H1 (cell line): ENCODE data around the gene MRPL43. TPM values are rescaled to one million over a fixed set of nuclear protein-coding genes. Genes with fewer than 3 reads are reported as not detected.
A peak's percentile ranks its signal among the peaks of the same experiment; 100 is the strongest.

Experiments
- BCL11A ChIP-seq, 2 experiments: IDR thresholded peaks; one replicate each; pipeline ENCODE4 v1.6.1; 2011; ENCODE audit warnings: low read depth in 2 of 2, low read length in 2 of 2, mild to moderate bottlenecking in 2 of 2
- CBX5 ChIP-seq: fragments of 300-800, 300-1000 bp; sonication (generic); IDR thresholded peaks from 2 replicates; pipeline ENCODE4 v1.7.1; 2016; ENCODE audit warnings: antibody characterized with exemption, low read length, low read depth
- CEBPB ChIP-seq: IDR thresholded peaks from 2 replicates; pipeline ENCODE4 v1.6.1; 2012; ENCODE audit warnings: low read depth, low read length
- CREB1 ChIP-seq: IDR thresholded peaks from 2 replicates; pipeline ENCODE4 v1.6.1; 2012; ENCODE audit warnings: inconsistent platforms
- CTBP2 ChIP-seq: IDR thresholded peaks from 2 replicates; pipeline ENCODE4 v1.7.0; 2011; ENCODE audit warnings: borderline replicate concordance, mild to moderate bottlenecking, moderate library complexity, mixed read lengths, low read length; ENCODE audit not compliant: insufficient read depth, insufficient read length
- CTCF ChIP-seq, 3 experiments: IDR thresholded peaks; 1 replicate in 2 of 3; 2 replicates in 1 of 3; pipeline versions ENCODE4 v1.5.1 to v1.6.1; 2011; ENCODE audit warnings: low read length in 3 of 3, mild to moderate bottlenecking in 3 of 3, inconsistent platforms in 2 of 3, low read depth in 1 of 3, moderate library complexity in 1 of 3; ENCODE audit not compliant: insufficient read depth in 1 of 3; ENCODE audit errors: control extremely low read depth in 1 of 3
- E2F6 ChIP-seq: IDR thresholded peaks from 2 replicates; pipeline ENCODE4 v1.6.1; 2012; ENCODE audit warnings: inconsistent platforms
- FOSL1 ChIP-seq: IDR thresholded peaks from 2 replicates; pipeline ENCODE4 v1.6.1; 2011; ENCODE audit warnings: mild to moderate bottlenecking, low read depth, low read length, moderate library complexity; ENCODE audit not compliant: insufficient read depth
- HDAC2 ChIP-seq, 2 experiments: fragments of 300-600 bp in 1 of 2; sonication (generic) in 1 of 2; IDR thresholded peaks; 2 replicates each; pipeline ENCODE4 v1.6.1; 2011 to 2012; ENCODE audit warnings: low read depth in 2 of 2, low read length in 2 of 2, mild to moderate bottlenecking in 2 of 2, moderate library complexity in 2 of 2, borderline replicate concordance in 1 of 2, inconsistent platforms in 1 of 2
- KDM4A ChIP-seq: IDR thresholded peaks from one replicate; pipeline ENCODE4 v1.7.1; 2012; ENCODE audit warnings: low read depth, mild to moderate bottlenecking, moderate library complexity, low read length, inconsistent platforms; ENCODE audit not compliant: severe bottlenecking
- MAX ChIP-seq: IDR thresholded peaks from 2 replicates; pipeline ENCODE4 v1.6.1; 2012; ENCODE audit warnings: inconsistent platforms
- POLR2AphosphoS5 ChIP-seq: IDR thresholded peaks from 2 replicates; pipeline ENCODE4 v1.6.1; 2011; ENCODE audit warnings: low read depth, low read length
- RNF2 ChIP-seq: fragments of 200-900, 300-1000 bp; sonication (generic); IDR thresholded peaks from 2 replicates; pipeline ENCODE4 v1.7.1; 2016; ENCODE audit warnings: borderline replicate concordance, low read depth, mild to moderate bottlenecking, antibody characterized with exemption, low read length; ENCODE audit not compliant: poor library complexity, severe bottlenecking; ENCODE audit errors: missing control alignments
- RXRA ChIP-seq: IDR thresholded peaks from 2 replicates; pipeline ENCODE4 v1.6.1; 2011; ENCODE audit warnings: low read depth, mild to moderate bottlenecking, low read length, moderate library complexity; ENCODE audit not compliant: insufficient read depth
- SIN3A ChIP-seq, 2 experiments: IDR thresholded peaks in 1 of 2; conservative IDR thresholded peaks in 1 of 2; 2 replicates each; pipeline ENCODE4 v1.6.1; 2011 to 2012; ENCODE audit warnings: low read length in 2 of 2, improper control_type of control experiment in 1 of 2, low read depth in 1 of 2, mild to moderate bottlenecking in 1 of 2
- SUZ12 ChIP-seq: fragments of 200-600 bp; sonication (generic); IDR thresholded peaks from 2 replicates; pipeline ENCODE4 v1.6.1; 2012; ENCODE audit warnings: mild to moderate bottlenecking, inconsistent platforms, low read length, moderate library complexity, mixed read lengths
- TAF1 ChIP-seq: IDR thresholded peaks from 2 replicates; pipeline ENCODE4 v1.6.1; 2011; ENCODE audit warnings: mild to moderate bottlenecking, low read depth, low read length
- TBP ChIP-seq: IDR thresholded peaks from 2 replicates; pipeline ENCODE4 v1.6.1; 2011; ENCODE audit warnings: low read depth, low read length, improper control_type of control experiment
- polyA plus RNA-seq, 7 experiments: library from polyadenylated mRNA; depleted of rRNA in 3 of 7; stranded (reverse) in 5 of 7; unstranded in 2 of 7; fragments of >200 nt in 5 of 7; fragments of 200-250 nt in 2 of 7; gene quantifications; 1 replicate in 5 of 7; 2 replicates in 1 of 7; 4 replicates in 1 of 7; pipeline versions ENCODE4 v1.2.1 to v1.2.3, GENCODE V29; 2011 to 2013; ENCODE audit warnings: missing spikeins in 2 of 7, mixed read lengths in 2 of 7
- total RNA-seq: library from RNA; stranded (reverse); fragmentation: NEBNext Ultra II Directional; extraction: Animal tissue kit (Norgen Biotek cat#: 25700); gene quantifications from 2 replicates; pipeline ENCODE4 v1.2.1, GENCODE V29; 2021

The MRPL43 gene
- total and polyA plus RNA-seq, 2 of the 8 experiments (the other 6 are each of a cell fraction or from before 2014, with no cell fraction given), result 74.1 to 149 TPM

GRCh38 chr10:101018600-101019439, 31.5 kb upstream of the MRPL43 start (continued):
- TF ChIP-seq RXRA (no peak), CEBPB (no peak), TBP (peak; percentile 33; the same call in 1 of the 2 replicates), CREB1 (peak; percentile 7; the same call in 1 of the 2 replicates), CTBP2 (no peak), POLR2AphosphoS5 (no peak), MAX (peak; percentile 94), HDAC2 (IDR thresholded peaks at IDR 0.05; ENCODE audit: borderline replicate concordance in 1 of 2, low read depth in 2 of 2, low read length in 2 of 2) (peak in 1 of 2 experiments; percentile 18; a peak in 1 of 4 replicates), RNF2 (no peak), SIN3A (conservative IDR thresholded peaks at IDR 0.05 in 1 of 2, IDR thresholded peaks at IDR 0.05 in 1 of 2; ENCODE audit: low read depth in 1 of 2, low read length in 2 of 2) (peak in 1 of 2 experiments; percentile 13; a peak in 2 of 4 replicates), CBX5 (no peak), SUZ12 (peak; percentile 56), CTCF (IDR thresholded peaks at IDR 0.05; ENCODE audit: control extremely low read depth in 1 of 3, insufficient read depth in 1 of 3, low read depth in 1 of 3, low read length in 3 of 3) (peak; percentile 82 to 92 (median 86)), KDM4A (peak; percentile 58), TAF1 (no peak), FOSL1 (no peak), E2F6 (peak; percentile 59; the same call in 1 of the 2 replicates), BCL11A (IDR thresholded peaks at IDR 0.05; ENCODE audit: low read depth in 2 of 2, low read length in 2 of 2) (no peak)
